ENCODE data around the gene HK2.
"Not testable (repeated sequence)": the region's sequence is repeated elsewhere in the genome, so short reads cannot be mapped to it uniquely, and the experiment has no call there.

Gene HK2

DNA sequence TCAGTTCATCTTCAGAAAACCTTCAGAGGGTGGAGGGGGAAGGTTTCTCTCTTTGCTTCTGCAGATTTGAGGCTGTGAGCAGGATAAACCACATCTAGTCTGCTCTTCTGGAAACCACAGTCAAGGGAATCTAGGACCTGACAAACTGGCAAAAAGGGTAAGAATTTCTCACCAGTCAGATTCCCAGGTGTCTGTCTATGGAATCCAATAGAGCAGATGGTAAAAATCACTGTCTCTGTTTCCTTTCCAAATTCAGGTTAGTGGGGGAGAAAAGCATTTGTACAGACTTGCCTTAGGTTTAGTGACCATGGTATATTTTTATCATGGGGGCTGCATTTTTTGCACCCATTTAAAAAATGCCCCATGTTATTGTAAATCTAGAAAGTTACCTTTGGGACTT lies 62.3 kb downstream of the HK2 start:
- Histone ChIP-seq H3K9me3 (ENCODE audit: control insufficient read depth, insufficient read depth, low read length) (no peaks in the 10 kb centered on the region; the same call in 1 of the 2 replicates), H3K36me3 (ENCODE audit: insufficient read depth, low read length) (peaks cover 6% of the 10 kb centered on the region; the same call in 1 of the 2 replicates), H3K4me1 (ENCODE audit: insufficient read depth, low read length) (no peaks in the 10 kb centered on the region), H3K9ac (ENCODE audit: low read depth, low read length) (no peak overlapping the region)

DNA sequence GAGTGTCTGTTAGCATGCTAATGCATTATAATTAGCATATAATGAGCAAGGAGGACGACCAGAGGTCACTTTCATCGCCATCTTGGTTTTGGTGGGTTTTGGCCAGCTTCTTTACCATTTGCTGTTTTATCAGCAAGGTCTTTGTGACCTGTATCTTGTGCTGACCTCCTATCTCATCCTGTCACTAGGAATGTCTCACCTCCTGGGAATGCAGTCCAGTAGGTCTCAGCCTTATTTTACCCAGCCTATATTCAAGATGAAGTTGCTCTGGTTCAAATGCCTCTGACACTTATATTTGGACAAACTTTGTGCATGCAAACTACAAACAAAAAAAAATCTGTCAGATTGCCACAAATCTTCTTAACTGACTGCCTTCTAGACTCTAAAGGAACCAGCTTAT lies 66.3 kb downstream of the HK2 start:
- H3K4me1 ChIP-seq (ENCODE audit: insufficient read depth, low read length); H3K9me3 ChIP-seq (ENCODE audit: control insufficient read depth, insufficient read depth, low read length); H3K9ac ChIP-seq (ENCODE audit: low read depth, low read length): not testable (repeated sequence)

DNA sequence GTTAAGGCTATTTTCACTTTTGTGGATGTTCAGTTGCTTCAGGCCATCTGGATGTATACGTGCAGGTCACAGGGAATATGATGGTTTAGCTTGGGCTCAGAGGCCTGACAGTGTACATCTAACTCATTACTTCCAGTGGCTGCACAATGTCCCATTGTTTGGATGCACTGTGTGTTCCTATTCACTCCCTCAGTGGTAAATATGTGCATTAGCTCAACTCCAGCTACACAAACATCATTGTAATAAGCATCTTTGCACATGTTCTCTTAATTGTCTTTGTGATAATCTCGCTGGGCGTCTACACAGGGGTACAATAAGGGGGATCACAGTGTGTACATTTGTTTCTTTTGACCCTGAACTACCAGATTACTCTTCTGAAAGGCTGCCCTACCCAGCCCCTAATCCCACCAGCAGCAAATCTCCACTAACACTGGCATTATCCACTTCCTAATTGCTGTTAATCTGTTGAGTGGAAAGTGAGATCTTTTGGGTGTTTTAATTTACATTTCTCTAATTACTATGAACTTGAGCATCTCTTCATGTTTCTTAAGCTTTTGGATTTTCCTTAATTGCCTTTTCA lies 68.4 kb downstream of the HK2 start:
- no peaks in the 10 kb centered on the region; the same call in 1 of the 2 replicates for H3K9me3 ChIP-seq (ENCODE audit: control insufficient read depth, insufficient read depth, low read length)
- no peak overlapping the region for H3K9ac ChIP-seq (ENCODE audit: low read depth, low read length)
- no peaks in the 10 kb centered on the region for H3K4me1 ChIP-seq (ENCODE audit: insufficient read depth, low read length)
- no peaks in the 10 kb centered on the region for H3K36me3 ChIP-seq (ENCODE audit: insufficient read depth, low read length)

More for the DNA sequence above, 66.3 kb downstream of the HK2 start:
- H3K36me3 ChIP-seq (ENCODE audit: insufficient read depth, low read length): not testable (repeated sequence)

DNA sequence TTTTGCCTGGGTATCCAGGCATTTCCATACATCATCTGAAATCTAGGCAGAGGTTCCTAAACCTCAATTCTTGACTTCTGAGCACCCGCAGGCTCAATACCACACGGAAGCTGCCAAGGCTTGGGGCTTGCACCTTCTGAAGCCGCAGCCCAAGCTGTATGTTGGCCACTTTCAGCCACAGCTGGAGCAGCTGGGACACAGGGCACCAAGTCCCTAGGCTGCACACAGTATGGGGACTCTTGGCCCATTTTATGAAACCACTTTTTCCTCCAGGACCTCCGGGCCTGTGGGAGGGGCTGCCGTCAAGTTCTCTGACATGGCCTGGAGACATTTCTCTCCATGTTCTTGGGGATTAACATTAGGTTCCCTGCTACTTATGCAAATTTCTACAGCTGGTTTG lies 72.5 kb downstream of the HK2 start:
- Histone ChIP-seq H3K4me1 (ENCODE audit: insufficient read depth, low read length) (no peaks in the 10 kb centered on the region), H3K36me3 (ENCODE audit: insufficient read depth, low read length) (no peaks in the 10 kb centered on the region)

DNA sequence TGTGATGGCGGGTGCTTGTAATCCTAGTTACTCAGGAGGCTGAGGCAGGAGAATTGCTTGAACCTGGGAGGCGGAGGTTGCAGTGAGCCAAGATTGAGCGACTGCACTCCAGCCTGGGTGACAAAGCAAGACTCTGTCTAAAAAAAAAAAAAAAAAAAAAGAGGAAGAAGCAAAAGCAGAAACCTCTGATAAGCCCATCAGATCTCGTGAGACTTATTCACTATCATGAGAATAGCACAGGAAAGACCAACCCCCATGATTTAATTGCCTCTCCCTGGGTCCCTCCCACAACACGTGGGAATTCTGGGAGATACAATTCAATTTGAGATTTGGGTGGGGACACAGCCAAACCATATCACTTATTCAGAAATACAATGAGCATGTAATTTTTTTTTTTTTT lies 73.6 kb downstream of the HK2 start:
- H3K4me1 ChIP-seq (ENCODE audit: insufficient read depth, low read length); H3K9ac ChIP-seq (ENCODE audit: low read depth, low read length); H3K9me3 ChIP-seq (ENCODE audit: control insufficient read depth, insufficient read depth, low read length); H3K36me3 ChIP-seq (ENCODE audit: insufficient read depth, low read length): not testable (repeated sequence)

More for the DNA sequence above, 72.5 kb downstream of the HK2 start:
- Histone ChIP-seq H3K9ac (ENCODE audit: low read depth, low read length) (no peak overlapping the region), H3K9me3 (ENCODE audit: control insufficient read depth, insufficient read depth, low read length) (no peaks in the 10 kb centered on the region; the same call in 1 of the 2 replicates)

DNA sequence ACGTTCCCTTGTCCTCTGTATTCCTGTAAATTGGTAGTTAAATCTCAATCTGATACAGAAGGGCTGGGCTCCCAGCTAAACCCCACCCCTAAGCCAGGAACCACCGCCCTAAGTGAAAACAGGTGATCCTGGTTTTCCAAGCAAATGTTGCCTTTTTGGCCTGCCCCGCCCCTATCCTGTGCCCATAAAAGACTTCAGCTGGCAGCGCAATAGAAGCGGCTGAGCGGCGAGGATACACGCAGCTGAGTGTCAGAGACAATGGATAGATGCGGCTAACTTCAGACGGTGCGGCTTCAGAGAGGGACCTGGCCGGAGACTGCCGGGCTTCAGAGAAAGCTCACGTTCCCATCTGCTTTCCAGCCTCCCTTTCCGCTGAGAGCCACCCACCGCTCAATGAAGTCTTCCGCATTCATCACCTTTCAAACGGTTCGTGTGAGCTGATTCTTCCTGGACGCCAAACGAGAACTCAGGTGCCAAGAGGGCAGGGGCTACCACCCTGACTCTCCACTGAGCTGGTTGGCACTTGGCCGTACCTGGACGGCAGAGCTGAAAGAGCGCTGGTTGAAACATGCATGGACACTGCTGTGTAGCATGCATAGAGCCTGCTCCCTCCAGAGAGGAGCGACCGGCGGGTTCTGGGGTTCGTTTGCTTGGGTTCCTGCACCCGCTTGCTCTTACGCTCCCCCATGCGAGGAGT lies 75.0 kb downstream of the HK2 start:
- Histone ChIP-seq H3K9ac (ENCODE audit: low read depth, low read length) (no peak overlapping the region; the same call in 1 of the 2 replicates), H3K36me3 (ENCODE audit: insufficient read depth, low read length) (no peaks in the 10 kb centered on the region), H3K4me1 (ENCODE audit: insufficient read depth, low read length) (no peaks in the 10 kb centered on the region), H3K9me3 (ENCODE audit: control insufficient read depth, insufficient read depth, low read length) (no peaks in the 10 kb centered on the region; the same call in 1 of the 2 replicates)

DNA sequence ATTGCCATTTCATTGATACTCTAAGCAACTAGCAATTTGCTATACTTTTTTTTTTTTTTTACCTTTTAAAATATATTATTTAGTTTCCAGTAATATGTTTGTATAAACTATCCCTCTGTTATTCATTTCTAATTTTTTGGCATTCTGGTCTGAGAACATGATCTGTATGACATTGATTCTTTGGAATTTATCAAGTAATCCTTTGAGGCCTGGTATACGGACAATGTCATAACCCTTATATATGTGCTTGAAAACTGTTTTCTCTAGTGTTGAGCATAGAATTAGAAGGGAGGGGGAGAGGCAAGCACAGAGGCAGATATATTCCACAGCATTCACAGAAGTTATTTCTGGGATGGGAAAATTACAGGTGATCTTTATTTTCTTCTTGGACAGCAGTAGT lies 76.3 kb downstream of the HK2 start:
- no peak overlapping the region for H3K9ac ChIP-seq (ENCODE audit: low read depth, low read length)
- no peaks in the 10 kb centered on the region for H3K36me3 ChIP-seq (ENCODE audit: insufficient read depth, low read length)
- H3K9me3 ChIP-seq (ENCODE audit: control insufficient read depth, insufficient read depth, low read length): no peaks in the 10 kb centered on the region
- no peaks in the 10 kb centered on the region for H3K4me1 ChIP-seq (ENCODE audit: insufficient read depth, low read length)

DNA sequence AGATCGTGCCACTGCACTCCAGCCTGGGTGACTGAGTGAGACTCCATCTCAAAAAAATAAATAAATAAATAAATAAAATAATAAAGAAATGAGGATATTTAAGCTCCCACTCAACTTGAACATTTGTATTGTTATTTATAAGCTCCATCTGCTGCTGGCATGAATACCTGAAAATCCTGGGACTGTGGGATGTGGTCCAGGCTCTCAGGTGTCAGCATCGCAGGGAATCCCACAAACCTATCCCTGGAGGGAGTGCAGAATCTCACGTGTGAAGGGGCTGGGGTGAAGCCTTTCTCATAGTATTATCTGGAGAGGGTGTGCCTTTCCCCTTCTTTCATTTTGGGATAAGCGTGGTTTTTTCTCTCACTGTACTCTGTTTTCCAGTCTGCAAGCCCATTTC lies 77.1 kb downstream of the HK2 start:
- H3K4me1 ChIP-seq (ENCODE audit: insufficient read depth, low read length): no peaks in the 10 kb centered on the region

DNA sequence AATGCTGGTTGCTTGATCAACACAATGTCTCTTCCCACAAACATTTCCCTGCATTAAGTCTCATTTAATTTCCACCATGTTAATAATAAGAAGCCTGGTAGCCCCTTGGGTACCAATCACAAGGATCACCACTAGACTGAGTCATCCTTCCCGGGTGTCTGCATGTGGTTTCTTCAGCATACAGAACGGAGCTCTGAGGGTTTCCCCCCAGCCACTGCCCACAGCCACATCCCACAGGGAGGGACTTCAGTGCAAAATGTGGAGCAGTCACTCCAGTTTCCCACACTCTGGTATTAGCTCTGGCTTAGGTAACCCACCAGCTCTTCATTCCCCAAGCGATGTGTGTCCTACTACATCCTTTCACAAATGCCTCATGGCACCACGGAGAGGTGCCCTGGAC lies 81.8 kb downstream of the HK2 start:
- H3K4me1 ChIP-seq (ENCODE audit: insufficient read depth, low read length): 0 out of 2 replicates have a peak, but pooled peaks cover 6% of the 10 kb centered on the region
- H3K36me3 ChIP-seq (ENCODE audit: insufficient read depth, low read length): no peaks in the 10 kb centered on the region
- H3K9ac ChIP-seq (ENCODE audit: low read depth, low read length): no peak overlapping the region
- no peaks in the 10 kb centered on the region for H3K9me3 ChIP-seq (ENCODE audit: control insufficient read depth, insufficient read depth, low read length)

More for the DNA sequence above, 77.1 kb downstream of the HK2 start:
- Histone ChIP-seq H3K9me3 (ENCODE audit: control insufficient read depth, insufficient read depth, low read length) (no peaks in the 10 kb centered on the region), H3K36me3 (ENCODE audit: insufficient read depth, low read length) (no peaks in the 10 kb centered on the region), H3K9ac (ENCODE audit: low read depth, low read length) (no peak overlapping the region)

DNA sequence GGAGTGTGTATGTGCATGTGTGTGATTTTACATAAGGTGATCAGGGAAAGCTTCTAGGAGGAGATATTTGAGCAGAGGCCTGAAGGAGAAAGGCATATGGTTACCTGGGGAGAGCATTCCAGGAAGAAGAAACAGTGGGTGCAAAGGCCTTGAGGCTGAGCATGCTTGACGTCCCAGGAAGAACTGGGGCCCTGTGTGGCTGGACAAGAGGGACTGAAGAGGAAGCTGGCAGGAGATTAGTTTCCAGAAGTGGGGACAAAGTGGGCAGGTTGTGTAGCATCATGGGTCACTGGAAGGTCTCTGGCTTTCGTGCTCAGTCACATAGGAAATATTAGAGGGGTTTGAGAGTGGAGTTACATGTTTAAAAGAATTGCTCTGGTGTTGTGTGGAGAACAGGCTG lies 82.5 kb downstream of the HK2 start:
- Histone ChIP-seq H3K4me1 (ENCODE audit: insufficient read depth, low read length) (0 out of 2 replicates have a peak, but pooled peaks cover 6% of the 10 kb centered on the region), H3K9me3 (ENCODE audit: control insufficient read depth, insufficient read depth, low read length) (no peaks in the 10 kb centered on the region), H3K36me3 (ENCODE audit: insufficient read depth, low read length) (no peaks in the 10 kb centered on the region), H3K9ac (ENCODE audit: low read depth, low read length) (no peak overlapping the region)

DNA sequence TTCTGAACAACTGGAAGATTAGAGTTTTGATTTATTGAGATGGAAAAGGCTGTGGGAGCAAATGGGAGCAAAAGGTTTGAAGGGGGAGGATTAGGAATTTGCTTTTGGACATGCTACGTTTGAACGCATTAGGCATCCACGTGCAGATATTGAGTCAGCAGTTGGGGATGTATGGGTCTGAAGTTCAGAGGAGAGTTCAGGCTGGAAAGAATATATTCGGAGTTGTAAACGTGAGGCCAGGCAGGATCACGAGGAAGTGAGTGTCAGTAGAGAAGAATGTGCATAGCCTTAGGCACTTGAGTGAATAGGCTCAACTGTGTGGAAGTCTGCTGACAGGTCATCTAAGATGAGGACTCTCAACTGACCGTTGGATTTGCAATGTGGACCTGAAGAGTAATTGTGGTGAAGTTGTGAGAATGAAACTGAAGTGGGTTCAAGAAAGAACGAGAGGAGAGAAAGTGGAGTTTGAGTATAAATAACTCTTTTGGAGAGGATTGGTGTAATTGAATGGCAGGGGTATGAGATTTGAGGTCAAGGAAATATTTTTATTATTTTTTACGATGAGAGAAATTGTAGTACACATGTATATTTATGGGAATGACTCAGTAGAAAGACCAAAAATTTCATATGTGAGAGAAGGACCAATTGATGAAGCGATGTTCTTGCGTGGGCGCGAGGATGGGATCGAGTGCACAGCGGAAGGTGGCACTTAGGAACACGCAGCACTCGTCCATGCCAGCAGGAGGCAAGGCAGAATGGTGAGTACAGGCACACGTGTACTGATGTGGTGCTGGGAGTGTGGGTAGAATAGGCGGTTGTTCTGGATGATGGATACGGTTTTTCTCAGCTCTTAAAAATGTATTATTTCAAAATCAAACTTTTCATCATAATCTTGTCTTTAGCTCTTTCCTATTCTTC lies 84.0 kb downstream of the HK2 start:
- Histone ChIP-seq H3K36me3 (ENCODE audit: insufficient read depth, low read length) (no peaks in the 10 kb centered on the region), H3K4me1 (ENCODE audit: insufficient read depth, low read length) (0 out of 2 replicates have a peak, but pooled peaks cover 6% of the 10 kb centered on the region)

DNA sequence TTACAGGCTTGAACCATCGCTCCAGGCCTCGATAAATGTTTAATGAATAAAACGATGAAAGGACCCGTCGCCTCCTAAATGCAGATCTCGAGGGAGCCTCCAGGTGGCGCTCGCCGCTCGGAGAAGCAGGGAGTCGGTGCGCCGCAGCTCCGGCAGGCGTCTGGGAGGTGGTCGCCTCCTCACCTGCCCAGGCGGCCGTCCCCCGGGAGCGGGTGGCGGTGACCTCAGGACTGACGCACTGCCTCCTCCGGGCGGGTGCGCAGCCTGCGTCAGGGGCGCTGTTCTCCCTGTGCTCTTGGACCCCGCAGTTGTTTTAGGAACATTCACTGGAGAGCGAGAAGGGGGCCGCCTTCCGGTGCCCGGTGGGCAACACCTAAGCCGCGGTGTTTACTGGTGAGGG lies 85.9 kb downstream of the HK2 start:
- 0 out of 2 replicates have a peak, but pooled peaks cover 6% of the 10 kb centered on the region for H3K4me1 ChIP-seq (ENCODE audit: insufficient read depth, low read length)
- H3K9ac ChIP-seq (ENCODE audit: low read depth, low read length): peak overlapping the region; percentile 53; the same call in 1 of the 2 replicates
- H3K9me3 ChIP-seq (ENCODE audit: control insufficient read depth, insufficient read depth, low read length): no peaks in the 10 kb centered on the region
- H3K36me3 ChIP-seq (ENCODE audit: insufficient read depth, low read length): no peaks in the 10 kb centered on the region

More for the DNA sequence above, 84.0 kb downstream of the HK2 start:
- Histone ChIP-seq H3K9ac (ENCODE audit: low read depth, low read length) (no peak overlapping the region), H3K9me3 (ENCODE audit: control insufficient read depth, insufficient read depth, low read length) (no peaks in the 10 kb centered on the region)

DNA sequence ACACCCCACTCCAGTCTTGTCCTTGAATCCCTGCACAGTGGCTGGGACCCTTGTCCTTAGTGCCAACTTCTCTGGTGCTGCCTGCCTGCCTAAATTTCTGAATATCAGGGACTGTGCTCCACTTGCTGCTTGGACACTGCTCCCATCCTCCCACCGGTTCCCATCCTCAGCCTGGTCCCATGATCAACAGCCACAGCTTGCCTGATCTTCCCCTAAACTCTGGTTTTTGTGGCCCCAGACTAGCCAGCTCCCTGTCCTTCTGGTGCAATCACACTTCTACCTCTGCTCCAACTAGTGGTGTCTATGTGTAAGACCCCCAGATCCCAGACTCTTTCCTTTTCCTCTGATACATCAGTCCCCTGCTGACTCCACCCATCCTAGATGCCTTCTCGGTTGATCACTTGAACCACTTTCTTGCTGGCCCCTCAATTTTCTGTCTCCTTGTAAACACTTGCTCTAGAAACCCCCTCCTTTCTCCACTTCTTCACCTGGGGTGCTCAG lies 87.4 kb downstream of the HK2 start:
- Histone ChIP-seq H3K9ac (ENCODE audit: low read depth, low read length) (no peak overlapping the region), H3K9me3 (ENCODE audit: control insufficient read depth, insufficient read depth, low read length) (no peaks in the 10 kb centered on the region), H3K4me1 (ENCODE audit: insufficient read depth, low read length) (0 out of 2 replicates have a peak, but pooled peaks cover 6% of the 10 kb centered on the region), H3K36me3 (ENCODE audit: insufficient read depth, low read length) (no peaks in the 10 kb centered on the region)

DNA sequence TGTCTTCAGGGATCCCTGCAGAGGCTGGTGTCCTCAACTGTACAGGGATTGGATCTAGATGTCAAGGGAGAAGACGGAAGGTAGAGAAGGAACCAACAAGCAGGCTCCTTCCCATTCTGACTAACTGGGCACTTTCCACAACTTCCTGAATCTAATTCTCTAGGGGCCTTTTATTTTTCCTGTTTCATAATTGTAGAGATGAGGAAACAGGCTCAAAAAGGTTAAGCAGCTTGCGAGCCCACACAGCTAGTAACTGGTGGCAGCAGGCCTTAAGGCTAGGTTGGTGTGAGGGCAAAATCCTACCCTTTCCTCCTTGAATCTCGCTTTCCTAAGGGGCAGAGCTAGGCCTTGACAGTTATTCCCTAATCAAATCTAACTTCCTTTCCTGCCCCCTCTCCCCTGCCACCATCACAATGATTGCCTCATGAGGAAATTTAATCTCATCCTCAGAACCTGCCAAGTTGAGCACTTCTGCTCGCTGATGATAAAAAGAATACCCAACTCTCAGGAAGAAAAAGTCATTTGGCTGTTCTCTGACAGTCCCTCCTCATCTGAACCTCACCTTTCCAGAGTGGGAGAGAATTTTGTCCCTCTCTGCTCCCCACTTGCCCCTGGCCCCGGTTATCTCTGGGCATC lies 88.8 kb downstream of the HK2 start:
- Histone ChIP-seq H3K9ac (ENCODE audit: low read depth, low read length) (no peak overlapping the region), H3K36me3 (ENCODE audit: insufficient read depth, low read length) (no peaks in the 10 kb centered on the region), H3K9me3 (ENCODE audit: control insufficient read depth, insufficient read depth, low read length) (no peaks in the 10 kb centered on the region), H3K4me1 (ENCODE audit: insufficient read depth, low read length) (0 out of 2 replicates have a peak, but pooled peaks cover 5% of the 10 kb centered on the region)

Data from ES-I3 (cell line).